A549 (cell line): ENCODE results near the gene ZNF790.
"Not testable (repeated sequence)": the region's sequence is repeated elsewhere in the genome, so short reads cannot be mapped to it uniquely, and the experiment has no call there.

ENCODE experiments used
- RAD21 ChIP-seq, 2 experiments: fragments of >200 bp in 1 of 2; sonication (Bioruptor Twin) in 1 of 2; formaldehyde crosslinking in 1 of 2; IDR thresholded peaks in 1 of 2; conservative IDR thresholded peaks in 1 of 2; 2 replicates in 1 of 2; 3 replicates in 1 of 2; pipeline ENCODE4 v1.6.1; 2012 to 2018; ENCODE audit warnings: inconsistent platforms in 1 of 2
- TF ChIP-seq, protein P1 (sequence below): fragments of >200 bp; sonication (Bioruptor Twin); formaldehyde crosslinking; IDR thresholded peaks from 3 replicates; pipeline ENCODE4 v1.5.1; 2016

DNA sequence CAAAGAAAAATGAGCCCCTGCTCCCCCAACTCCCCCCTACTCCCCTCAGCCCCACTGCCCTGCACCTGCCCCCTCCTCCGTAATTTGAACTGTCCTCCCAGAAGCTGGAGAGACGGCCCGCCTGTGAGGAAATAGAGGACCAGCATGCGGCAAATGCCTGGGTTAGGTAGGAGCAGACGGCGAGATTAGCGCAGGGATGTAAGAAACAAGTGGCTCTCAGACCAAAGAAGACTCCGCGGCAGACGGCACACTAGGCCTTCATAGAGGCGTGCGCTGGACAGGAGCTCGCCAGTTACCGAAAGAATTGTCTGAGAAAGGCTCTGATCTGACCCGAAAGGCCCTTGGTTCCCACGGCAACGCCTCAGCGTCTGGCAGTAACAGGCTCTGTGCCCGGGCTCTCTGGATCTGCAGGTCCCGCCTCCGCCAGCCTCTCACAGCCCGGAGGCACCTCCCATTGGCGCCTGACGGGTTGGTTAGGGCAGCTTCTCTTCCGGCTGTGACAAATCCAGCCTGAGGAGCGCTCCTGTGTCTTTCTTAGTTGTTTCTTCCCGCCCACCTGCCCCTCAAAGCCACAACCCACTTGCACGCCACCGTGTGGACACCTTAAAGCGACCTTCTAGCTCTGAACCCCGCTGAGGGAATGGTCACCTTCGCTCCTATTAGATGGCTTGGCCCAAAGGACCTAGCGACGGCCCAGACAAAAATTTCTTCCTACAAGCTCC, 46.6 kb downstream of the ZNF790 start:
- not testable (repeated sequence) for TF ChIP-seq RAD21 (conservative IDR thresholded peaks at IDR 0.05 in 1 of 2, IDR thresholded peaks at IDR 0.05 in 1 of 2)
- TF ChIP-seq, protein P1, sequence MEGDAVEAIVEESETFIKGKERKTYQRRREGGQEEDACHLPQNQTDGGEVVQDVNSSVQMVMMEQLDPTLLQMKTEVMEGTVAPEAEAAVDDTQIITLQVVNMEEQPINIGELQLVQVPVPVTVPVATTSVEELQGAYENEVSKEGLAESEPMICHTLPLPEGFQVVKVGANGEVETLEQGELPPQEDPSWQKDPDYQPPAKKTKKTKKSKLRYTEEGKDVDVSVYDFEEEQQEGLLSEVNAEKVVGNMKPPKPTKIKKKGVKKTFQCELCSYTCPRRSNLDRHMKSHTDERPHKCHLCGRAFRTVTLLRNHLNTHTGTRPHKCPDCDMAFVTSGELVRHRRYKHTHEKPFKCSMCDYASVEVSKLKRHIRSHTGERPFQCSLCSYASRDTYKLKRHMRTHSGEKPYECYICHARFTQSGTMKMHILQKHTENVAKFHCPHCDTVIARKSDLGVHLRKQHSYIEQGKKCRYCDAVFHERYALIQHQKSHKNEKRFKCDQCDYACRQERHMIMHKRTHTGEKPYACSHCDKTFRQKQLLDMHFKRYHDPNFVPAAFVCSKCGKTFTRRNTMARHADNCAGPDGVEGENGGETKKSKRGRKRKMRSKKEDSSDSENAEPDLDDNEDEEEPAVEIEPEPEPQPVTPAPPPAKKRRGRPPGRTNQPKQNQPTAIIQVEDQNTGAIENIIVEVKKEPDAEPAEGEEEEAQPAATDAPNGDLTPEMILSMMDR, result not testable (repeated sequence)
